H9 (cell line): ENCODE data around the gene FYN. TPM values are rescaled to one million over a fixed set of nuclear protein-coding genes. Genes with fewer than 3 reads are reported as not detected.

Source experiments
- DNase-seq: peaks from one replicate; pipeline ENCODE4 v3.0.0-alpha.2; 2017
- H2AFZ ChIP-seq: one replicate; pipeline ENCODE4 v1.6.1; 2013; ENCODE audit warnings: mild to moderate bottlenecking, low read length, control low read depth, moderate library complexity
- H2AK5ac ChIP-seq: 2 replicates; pipeline ENCODE4 v1.6.1; 2013; ENCODE audit warnings: low read length, control low read depth, mixed read lengths; ENCODE audit not compliant: insufficient read length
- H2BK120ac ChIP-seq: one replicate; pipeline ENCODE4 v1.6.1; 2013; ENCODE audit warnings: low read depth, mild to moderate bottlenecking, low read length, control low read depth, inconsistent platforms; ENCODE audit not compliant: poor library complexity, severe bottlenecking
- H2BK12ac ChIP-seq: 2 replicates; pipeline ENCODE4 v1.6.1; 2013; ENCODE audit warnings: low read length, control low read depth, mixed read lengths, low read depth; ENCODE audit not compliant: insufficient read length
- H2BK15ac ChIP-seq: 2 replicates; pipeline ENCODE4 v1.6.1; 2013; ENCODE audit warnings: low read depth, low read length, control low read depth
- H2BK20ac ChIP-seq: one replicate; pipeline ENCODE4 v1.6.1; 2013; ENCODE audit warnings: low read depth, mild to moderate bottlenecking, low read length, control low read depth, inconsistent platforms; ENCODE audit not compliant: poor library complexity, severe bottlenecking
- H2BK5ac ChIP-seq: 2 replicates; pipeline ENCODE4 v1.6.1; 2013; ENCODE audit warnings: low read length, control low read depth, mixed read lengths; ENCODE audit not compliant: insufficient read length
- H3K14ac ChIP-seq: 2 replicates; pipeline ENCODE4 v1.6.1; 2013; ENCODE audit warnings: low read length, control low read depth; ENCODE audit not compliant: insufficient read depth
- H3K18ac ChIP-seq: 2 replicates; pipeline ENCODE4 v1.6.1; 2013; ENCODE audit warnings: low read depth, mild to moderate bottlenecking, mixed read lengths, low read length, control low read depth; ENCODE audit not compliant: insufficient read length
- H3K23ac ChIP-seq: 2 replicates; pipeline ENCODE4 v1.6.1; 2013; ENCODE audit warnings: low read length, control low read depth, mixed read lengths, low read depth; ENCODE audit not compliant: insufficient read length
- H3K23me2 ChIP-seq: 2 replicates; pipeline ENCODE4 v1.6.1; 2013; ENCODE audit warnings: low read depth, mild to moderate bottlenecking, mixed read lengths, low read length, control low read depth; ENCODE audit not compliant: insufficient read length, poor library complexity, severe bottlenecking
- H3K27ac ChIP-seq: 2 replicates; pipeline ENCODE4 v1.5.1; 2013; ENCODE audit warnings: low read length, control low read depth, mixed read lengths, low read depth; ENCODE audit not compliant: insufficient read length
- H3K27me3 ChIP-seq: 2 replicates; pipeline ENCODE4 v1.6.1; 2013; ENCODE audit warnings: low read length, control low read depth, inconsistent platforms; ENCODE audit not compliant: insufficient read depth
- H3K4ac ChIP-seq: 2 replicates; pipeline ENCODE4 v1.6.1; 2013; ENCODE audit warnings: low read depth, mild to moderate bottlenecking, control low read depth, inconsistent platforms, low read length, moderate library complexity
- H3K4me1 ChIP-seq: 2 replicates; pipeline ENCODE4 v1.6.1; 2013; ENCODE audit warnings: low read length, control low read depth, inconsistent platforms; ENCODE audit not compliant: insufficient read depth
- H3K4me2 ChIP-seq: 2 replicates; pipeline ENCODE4 v1.6.1; 2013; ENCODE audit warnings: low read length, control low read depth, mixed read lengths; ENCODE audit not compliant: insufficient read length, insufficient read depth
- H3K56ac ChIP-seq: 2 replicates; pipeline ENCODE4 v1.6.1; 2013; ENCODE audit warnings: low read depth, mild to moderate bottlenecking, mixed read lengths, low read length, control low read depth; ENCODE audit not compliant: insufficient read length
- H3K79me1 ChIP-seq: 2 replicates; pipeline ENCODE4 v1.6.1; 2013; ENCODE audit warnings: low read depth, mild to moderate bottlenecking, moderate library complexity, low read length, control low read depth, inconsistent platforms; ENCODE audit not compliant: insufficient read depth, poor library complexity, severe bottlenecking
- H3K79me2 ChIP-seq: 2 replicates; pipeline ENCODE4 v1.6.1; 2013; ENCODE audit warnings: low read length, control low read depth, inconsistent platforms; ENCODE audit not compliant: insufficient read depth
- H3K9ac ChIP-seq: 2 replicates; pipeline ENCODE4 v1.6.1; 2013; ENCODE audit warnings: low read length, control low read depth, mixed read lengths; ENCODE audit not compliant: insufficient read length; ENCODE audit errors: extremely low read depth
- H3K9me3 ChIP-seq: one replicate; pipeline ENCODE4 v1.6.1; 2013; ENCODE audit warnings: low read depth, low read length, inconsistent platforms; ENCODE audit not compliant: control insufficient read depth
- H3T11ph ChIP-seq: one replicate; pipeline ENCODE4 v1.6.1; 2013; ENCODE audit warnings: mild to moderate bottlenecking, low read length, control low read depth, inconsistent platforms
- H4K20me1 ChIP-seq: one replicate; pipeline ENCODE4 v1.6.1; 2013; ENCODE audit not compliant: control insufficient read depth, insufficient read length, insufficient read depth
- H4K5ac ChIP-seq: 2 replicates; pipeline ENCODE4 v1.6.1; 2013; ENCODE audit warnings: low read depth, mild to moderate bottlenecking, mixed read lengths, low read length, control low read depth; ENCODE audit not compliant: insufficient read length
- H4K8ac ChIP-seq: replicated peaks from 2 replicates; pipeline ENCODE4 v1.6.1; 2013; ENCODE audit warnings: low read length, control low read depth, mixed read lengths, low read depth; ENCODE audit not compliant: insufficient read length
- H4K91ac ChIP-seq: 2 replicates; pipeline ENCODE4 v1.6.1; 2013; ENCODE audit warnings: low read depth, mild to moderate bottlenecking, moderate library complexity, mixed read lengths, low read length, control low read depth; ENCODE audit not compliant: insufficient read length
- H3K27ac Mint-ChIP-seq, 3 experiments: 2 replicates in 2 of 3; 3 replicates in 1 of 3; pipeline ENCODE4 v1.8.0; 2020 to 2021; ENCODE audit warnings: mixed read lengths in 3 of 3, mild to moderate bottlenecking in 1 of 3, moderate library complexity in 1 of 3
- H3K27me3 Mint-ChIP-seq: 2 replicates; pipeline ENCODE4 v1.8.0; 2021; ENCODE audit warnings: low read depth, mild to moderate bottlenecking, moderate library complexity, mixed read lengths
- H3K36me3 Mint-ChIP-seq, 3 experiments: 2 replicates in 2 of 3; 3 replicates in 1 of 3; pipeline ENCODE4 v1.8.0; 2020 to 2021; ENCODE audit warnings: low read depth in 3 of 3, mixed read lengths in 3 of 3; ENCODE audit not compliant: insufficient read depth in 1 of 3
- H3K4me1 Mint-ChIP-seq, 2 experiments: 2 replicates each; pipeline ENCODE4 v1.8.0; 2020; ENCODE audit warnings: mixed read lengths in 2 of 2
- H3K4me3 Mint-ChIP-seq, 2 experiments: 2 replicates in 1 of 2; 3 replicates in 1 of 2; pipeline ENCODE4 v1.8.0; 2020 to 2021; ENCODE audit warnings: mild to moderate bottlenecking in 2 of 2, mixed read lengths in 2 of 2, moderate library complexity in 1 of 2
- H3K9me3 Mint-ChIP-seq, 2 experiments: 2 replicates in 1 of 2; 3 replicates in 1 of 2; pipeline ENCODE4 v1.8.0; 2020; ENCODE audit warnings: mild to moderate bottlenecking in 2 of 2, mixed read lengths in 2 of 2, moderate library complexity in 1 of 2
- CTCF ChIP-seq: fragments of 200-600 bp; sonication (generic); conservative IDR thresholded peaks from 3 replicates; pipeline ENCODE4 v1.8.0; 2021; ENCODE audit warnings: antibody characterized with exemption, mild to moderate bottlenecking
- WGBS: extraction: QIAGEN DNeasy Blood & Tissue Kit; methylation state at CpG from one replicate; pipeline ENCODE4 v1.1.7; 2013; ENCODE audit warnings: missing lambda C conversion rate, low lambda C conversion rate, mixed read lengths; ENCODE audit not compliant: insufficient read length; ENCODE audit errors: extremely low coverage; 5-methylcytosine and 5-hydroxymethylcytosine counted together
- total RNA-seq: library from RNA; stranded (reverse); gene quantifications from 2 replicates; pipeline ENCODE4 v1.2.1, GENCODE V29; 2021

The FYN gene
- total RNA-seq, 1 experiment from 2014 or later: 64.8 TPM

- Histone ChIP-seq H4K5ac (no peak overlapping the region), H2AK5ac (no peak overlapping the region), H3K23ac (no peak overlapping the region), H3K4ac (no peak overlapping the region), H2BK5ac (no peak overlapping the region), H3K4me1 (peaks cover 4% of the 10 kb centered on the region; the same call in 1 of the 2 replicates), H3T11ph (no peak overlapping the region), H2BK15ac (no peak overlapping the region), H4K20me1 (no peaks in the 10 kb centered on the region), H4K8ac (no peak overlapping the region), H3K79me1 (no peaks in the 10 kb centered on the region), H3K79me2 (no peaks in the 10 kb centered on the region), H2BK20ac (no peak overlapping the region), H3K56ac (no peak overlapping the region), H3K27me3 (no peaks in the 10 kb centered on the region), H3K14ac (no peak overlapping the region), H3K9me3 (no peaks in the 10 kb centered on the region), H2BK12ac (no peak overlapping the region), H3K9ac (no peak overlapping the region), H3K4me2 (no peak overlapping the region), H2AFZ (no peak overlapping the region), H3K18ac (no peak overlapping the region), H4K91ac (no peak overlapping the region), H3K23me2 (no peaks in the 10 kb centered on the region), H2BK120ac (no peak overlapping the region), H3K27ac (no peak overlapping the region)
- no peak for DNase-seq
- Mint-ChIP-seq H3K27ac (no peak overlapping the region), H3K36me3 (peaks cover 5 to 18% (median 14%) of the 10 kb centered on the region in 3 experiments; a peak in 6 of 7 replicates), H3K9me3 (no peaks in the 10 kb centered on the region), H3K4me3 (no peak overlapping the region), H3K27me3 (no peaks in the 10 kb centered on the region), H3K4me1 (peaks cover 20 to 36% of the 10 kb centered on the region in 2 experiments)
- no CpG with 5 or more reads among the region's 4 CpGs for WGBS
- TF ChIP-seq CTCF: no peak
These were observed 165.5 kb downstream of the FYN start for GRCh38 chr6:111707773-111708172.
